HepG2 (cell line): ENCODE measurements around the gene ANP32B. TPM values are rescaled to one million over a fixed set of nuclear protein-coding genes. Genes with fewer than 3 reads are reported as not detected.

Source experiments
- ATAC-seq: fragments of 200-7000 bp; cut with Tn5 transposase; 3 replicates; pipeline ENCODE4 v1.9.1; 2020; ENCODE audit warnings: mild to moderate bottlenecking, moderate library complexity
- BruUV-seq: library from RNA; stranded (reverse); fragments of 400-500 nt; replicated peaks from 2 replicates; lab custom pipeline; 2021; lab: Mats Ljungman, UMichigan
- CTCF ChIA-PET: fragments of 300-600 bp; formaldehyde crosslinking; extraction: SDS; loops from one replicate; lab custom pipeline; 2021; ENCODE audit warnings: low total read pairs, inconsistent platforms, low intra/inter-chr PET ratio; lab: Yijun Ruan, JAX
- POLR2A ChIA-PET: fragments of 350-600 bp; sonication (Branson Sonifier 250); formaldehyde crosslinking; loops from one replicate; lab custom pipeline; 2020; ENCODE audit warnings: antibody characterized with exemption, inconsistent platforms; lab: Yijun Ruan, JAX
- DNase-seq: peaks from one replicate; pipeline ENCODE4 v3.0.0-alpha.2; 2015; ENCODE audit warnings: low spot score
- FAIRE-seq: peaks from 3 replicates; lab custom pipeline; 2011; peaks lifted over from hg19 to GRCh38; lab: Jason Lieb, UNC
- H2AFZ ChIP-seq: one replicate; pipeline ENCODE4 v1.6.1; 2011; ENCODE audit warnings: low read length, inconsistent platforms
- H3K27ac ChIP-seq: fragments of 300-600 bp; 3 replicates; pipeline ENCODE4 v1.8.0; 2011; ENCODE audit warnings: mixed run types, mild to moderate bottlenecking, mixed read lengths, low read length, inconsistent platforms; ENCODE audit not compliant: insufficient read depth; ENCODE audit errors: extremely low read length
- H3K27me3 ChIP-seq, 2 experiments: fragments of 200-600 bp in 1 of 2; 2 replicates in 1 of 2; 3 replicates in 1 of 2; pipeline versions ENCODE4 v1.6.0 to v1.8.0; 2011; ENCODE audit warnings: low read length in 2 of 2, mild to moderate bottlenecking in 2 of 2, moderate library complexity in 2 of 2, inconsistent platforms in 1 of 2; ENCODE audit not compliant: insufficient read depth in 2 of 2, control insufficient read depth in 1 of 2
- H3K36me3 ChIP-seq, 2 experiments: fragments of 200-600 bp in 1 of 2; replicated peaks in 1 of 2; 2 replicates in 1 of 2; 3 replicates in 1 of 2; pipeline versions ENCODE4 v1.5.1 to v1.8.0; 2011; ENCODE audit warnings: low read length in 2 of 2, inconsistent platforms in 1 of 2; ENCODE audit not compliant: insufficient read depth in 2 of 2, control insufficient read depth in 1 of 2
- H3K4me1 ChIP-seq: 2 replicates; pipeline ENCODE4 v1.5.1; 2012; ENCODE audit warnings: low read length, inconsistent platforms; ENCODE audit not compliant: insufficient read depth
- H3K4me2 ChIP-seq: 2 replicates; pipeline ENCODE4 v1.6.0; 2011; ENCODE audit warnings: low read depth, low read length, inconsistent platforms
- H3K4me3 ChIP-seq, 3 experiments: fragments of 200-600 bp in 1 of 3; sonication (generic), shearing (Covaris generic) in 1 of 3; replicated peaks in 1 of 3; 2 replicates each; pipeline ENCODE4 v1.5.1; 2011 to 2016; ENCODE audit warnings: low read length in 3 of 3, inconsistent platforms in 2 of 3, low read depth in 2 of 3, mild to moderate bottlenecking in 2 of 3, control low read depth in 1 of 3, mixed read lengths in 1 of 3; ENCODE audit not compliant: insufficient read depth in 1 of 3
- H3K79me2 ChIP-seq: one replicate; pipeline ENCODE4 v1.6.1; 2011; ENCODE audit warnings: low read length, inconsistent platforms; ENCODE audit not compliant: insufficient read depth
- H3K9ac ChIP-seq: 2 replicates; pipeline ENCODE4 v1.6.0; 2011; ENCODE audit warnings: mild to moderate bottlenecking, low read depth, low read length, inconsistent platforms; ENCODE audit not compliant: insufficient read depth
- H3K9me3 ChIP-seq: 2 replicates; pipeline ENCODE4 v1.5.1; 2012; ENCODE audit warnings: mild to moderate bottlenecking, low read length
- H4K20me1 ChIP-seq: 2 replicates; pipeline ENCODE4 v1.6.0; 2011; ENCODE audit warnings: inconsistent platforms, mild to moderate bottlenecking, low read length, moderate library complexity; ENCODE audit not compliant: insufficient read depth
- FOXK1 ChIP-seq: sonication (generic); formaldehyde crosslinking; IDR thresholded peaks from 2 replicates; pipeline ENCODE4 v1.4.0; 2020; ENCODE audit warnings: low read depth, missing genetic modification reagents, borderline replicate concordance
- HMG20A ChIP-seq: IDR thresholded peaks from 2 replicates; pipeline ENCODE4 v1.6.1; 2016; ENCODE audit warnings: borderline replicate concordance
- PAWR ChIP-seq: sonication (generic); formaldehyde crosslinking; IDR thresholded peaks from 2 replicates; pipeline ENCODE4 v1.4.0; 2020; ENCODE audit warnings: missing genetic modification reagents, mild to moderate bottlenecking, borderline replicate concordance
- RARA ChIP-seq: IDR thresholded peaks from 2 replicates; pipeline ENCODE4 v1.6.1; 2016; ENCODE audit warnings: missing genetic modification reagents, missing compliant biosample characterization
- RFXANK ChIP-seq: IDR thresholded peaks from 2 replicates; pipeline ENCODE4 v1.6.1; 2016
- RFXAP ChIP-seq: sonication (generic); formaldehyde crosslinking; IDR thresholded peaks from 2 replicates; pipeline ENCODE4 v1.4.0; 2020; ENCODE audit warnings: missing genetic modification reagents, borderline replicate concordance
- SIX1 ChIP-seq: sonication (generic); formaldehyde crosslinking; IDR thresholded peaks from 2 replicates; pipeline ENCODE4 v1.4.0; 2020; ENCODE audit warnings: missing genetic modification reagents, borderline replicate concordance
- SNRNP70 ChIP-seq: fragments of 200-400 bp; formaldehyde crosslinking; IDR thresholded peaks from 2 replicates; pipeline ENCODE4 v1.6.1; 2017; ENCODE audit warnings: mild to moderate bottlenecking, low read depth, low read length, moderate library complexity
- SP140L ChIP-seq: sonication (generic); formaldehyde crosslinking; IDR thresholded peaks from 2 replicates; pipeline ENCODE4 v1.4.0; 2020; ENCODE audit warnings: missing genetic modification reagents, borderline replicate concordance
- SSRP1 ChIP-seq: IDR thresholded peaks from 2 replicates; pipeline ENCODE4 v1.6.1; 2016; ENCODE audit warnings: control low read depth
- ZNF121 ChIP-seq: sonication (generic); formaldehyde crosslinking; IDR thresholded peaks from 2 replicates; pipeline ENCODE4 v1.5.0; 2020; ENCODE audit warnings: mild to moderate bottlenecking, missing genetic modification reagents
- ZNF274 ChIP-seq: sonication (generic); formaldehyde crosslinking; IDR thresholded peaks from 2 replicates; pipeline ENCODE4 v1.5.1; 2020; ENCODE audit warnings: mild to moderate bottlenecking, missing genetic modification reagents
- ZNF607 ChIP-seq: sonication (generic); formaldehyde crosslinking; IDR thresholded peaks from 2 replicates; pipeline ENCODE4 v1.5.1; 2020; ENCODE audit warnings: missing genetic modification reagents, mild to moderate bottlenecking, borderline replicate concordance
- WGBS: methylation state at CpG from one replicate; pipeline ENCODE4 v1.1.6; 2017; ENCODE audit warnings: low lambda C conversion rate; 5-methylcytosine and 5-hydroxymethylcytosine counted together
- in situ Hi-C: cut with HindIII; loops from 2 replicates; pipeline ENCODE4 v1.10.0; 2017; ENCODE audit warnings: low pct_unique_long_range_greater_than_20kb; ENCODE audit not compliant: extremely low pct_ligation_motif_present
- intact Hi-C: fragments of 100-400 bp; cut with micrococcal nuclease; formaldehyde crosslinking; loops from one replicate; pipeline ENCODE4 v1.10.0; 2022; ENCODE audit not compliant: unreplicated experiment
- polyA plus RNA-seq, 8 experiments: library from polyadenylated mRNA; depleted of rRNA in 3 of 8; stranded (reverse) in 7 of 8; unstranded in 1 of 8; fragments of >200 nt; fragmentation: Illumina TruSeq in 4 of 8; extraction: Trizol in 4 of 8; gene quantifications; 2 replicates each; pipeline versions ENCODE4 v1.2.1 to v1.2.3, GENCODE V29; 2011 to 2016; ENCODE audit warnings: low read depth in 4 of 8, missing spikeins in 1 of 8, mixed read lengths in 1 of 8; ENCODE audit not compliant: insufficient read depth in 1 of 8
- total RNA-seq, 5 experiments: library from RNA; depleted of rRNA; stranded (reverse); fragments of >200 nt; fragmentation: Illumina TruSeq; extraction: Trizol; gene quantifications; 2 replicates each; pipeline ENCODE4 v1.2.3, GENCODE V29; 2016; ENCODE audit warnings: low read depth in 1 of 5
- TF ChIP-seq, protein P1 (sequence below): sonication (generic); formaldehyde crosslinking; IDR thresholded peaks from 2 replicates; pipeline ENCODE4 v1.8.0; 2022; ENCODE audit warnings: missing genetic modification reagents, low read depth, mild to moderate bottlenecking, borderline replicate concordance
- TF ChIP-seq, protein P2 (sequence below): sonication (generic); formaldehyde crosslinking; IDR thresholded peaks from 2 replicates; pipeline ENCODE4 v1.8.0; 2022; ENCODE audit warnings: missing genetic modification reagents, mild to moderate bottlenecking, inconsistent platforms, borderline replicate concordance
- TF ChIP-seq, protein P3 (sequence below): fragments of 450-650 bp; IDR thresholded peaks from 2 replicates; pipeline ENCODE4 v1.6.1; 2017; ENCODE audit warnings: mild to moderate bottlenecking

ANP32B gene
- total and polyA plus RNA-seq, 2 of the 13 experiments (the other 11 are each of a cell fraction or from before 2014, with no cell fraction given), result 22.1 to 37.5 TPM

DNA sequence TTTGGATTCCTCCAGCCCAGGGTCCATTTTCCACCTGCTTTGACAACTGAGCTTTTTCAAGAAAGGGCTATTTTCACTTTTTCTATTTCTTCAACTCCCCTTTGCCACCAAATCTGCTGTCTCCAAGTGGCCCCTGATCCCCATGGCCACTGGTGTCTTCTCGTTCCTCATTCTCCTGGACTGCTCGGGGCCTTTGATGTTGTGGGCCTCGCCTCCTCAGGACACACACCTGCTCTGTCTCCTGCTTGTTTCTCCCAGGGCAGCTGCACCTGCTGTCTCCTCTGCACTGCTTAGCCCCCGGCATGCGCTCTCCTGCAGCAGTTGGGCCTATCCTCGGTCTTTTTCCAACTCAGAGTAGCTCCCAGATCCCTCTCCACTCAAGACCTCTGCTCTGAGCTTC is 57.1 kb downstream of the ANP32B start:
- Histone ChIP-seq H3K4me1 (peaks cover 26% of the 10 kb centered on the region), H3K36me3 (no peaks in the 10 kb centered on the region), H2AFZ (no peak overlapping the region), H3K4me3 (no peak overlapping the region), H3K27me3 (peaks cover 0 to 19% of the 10 kb centered on the region in 2 experiments; a peak in 3 of 5 replicates), H3K27ac (no peak overlapping the region), H3K9me3 (no peaks in the 10 kb centered on the region), H3K9ac (no peak overlapping the region), H3K4me2 (no peak overlapping the region; the same call in 1 of the 2 replicates), H3K79me2 (no peaks in the 10 kb centered on the region), H4K20me1 (no peaks in the 10 kb centered on the region)
- CTCF ChIA-PET, result no interaction called here
- no TSS peak for BruUV-seq
- ATAC-seq (peak; percentile 34; the same call in 2 of the 3 replicates), FAIRE-seq (no peak), DNase-seq (no peak)
- WGBS, result 46% methylated on average over 6 of the region's 6 CpGs
- intact Hi-C loops, result no loop called here
- TF ChIP-seq SIX1 (CRISPR knock-in tag) (no peak), RFXANK (no peak), ZNF274 (CRISPR knock-in tag) (no peak), RFXAP (no peak), SNRNP70 (no peak), ZNF121 (CRISPR knock-in tag) (no peak), PAWR (no peak), HMG20A (no peak), RARA (CRISPR knock-in tag) (no peak), SP140L (no peak), FOXK1 (CRISPR knock-in tag) (no peak), ZNF607 (CRISPR knock-in tag) (no peak), SSRP1 (CRISPR knock-in tag) (no peak)
- TF ChIP-seq, protein P1, sequence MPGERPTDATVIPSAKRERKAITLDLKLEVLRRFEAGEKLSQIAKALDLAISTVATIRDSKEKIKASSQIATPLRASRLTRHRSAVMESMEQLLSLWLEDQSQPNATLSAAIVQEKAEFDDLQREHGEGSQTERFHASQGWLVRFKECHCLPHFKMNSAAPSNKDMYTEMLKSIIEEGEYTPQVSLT (CRISPR knock-in tag), result no peak
- TF ChIP-seq, protein P2, sequence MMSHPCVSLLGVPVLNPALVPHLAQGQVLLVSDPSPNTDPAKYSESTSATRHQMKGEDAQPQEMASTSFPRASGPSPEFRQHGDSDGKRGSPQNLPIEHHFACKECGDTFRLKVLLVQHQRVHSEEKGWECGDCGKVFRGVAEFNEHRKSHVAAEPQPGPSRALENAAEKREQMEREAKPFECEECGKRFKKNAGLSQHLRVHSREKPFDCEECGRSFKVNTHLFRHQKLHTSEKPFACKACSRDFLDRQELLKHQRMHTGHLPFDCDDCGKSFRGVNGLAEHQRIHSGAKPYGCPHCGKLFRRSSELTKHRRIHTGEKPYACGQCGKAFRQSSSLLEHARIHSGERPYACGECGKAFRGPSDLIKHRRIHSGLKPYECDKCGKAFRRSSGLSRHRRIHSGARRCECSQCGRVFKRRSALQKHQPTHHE (CRISPR knock-in tag), result no peak
- TF ChIP-seq, protein P3, sequence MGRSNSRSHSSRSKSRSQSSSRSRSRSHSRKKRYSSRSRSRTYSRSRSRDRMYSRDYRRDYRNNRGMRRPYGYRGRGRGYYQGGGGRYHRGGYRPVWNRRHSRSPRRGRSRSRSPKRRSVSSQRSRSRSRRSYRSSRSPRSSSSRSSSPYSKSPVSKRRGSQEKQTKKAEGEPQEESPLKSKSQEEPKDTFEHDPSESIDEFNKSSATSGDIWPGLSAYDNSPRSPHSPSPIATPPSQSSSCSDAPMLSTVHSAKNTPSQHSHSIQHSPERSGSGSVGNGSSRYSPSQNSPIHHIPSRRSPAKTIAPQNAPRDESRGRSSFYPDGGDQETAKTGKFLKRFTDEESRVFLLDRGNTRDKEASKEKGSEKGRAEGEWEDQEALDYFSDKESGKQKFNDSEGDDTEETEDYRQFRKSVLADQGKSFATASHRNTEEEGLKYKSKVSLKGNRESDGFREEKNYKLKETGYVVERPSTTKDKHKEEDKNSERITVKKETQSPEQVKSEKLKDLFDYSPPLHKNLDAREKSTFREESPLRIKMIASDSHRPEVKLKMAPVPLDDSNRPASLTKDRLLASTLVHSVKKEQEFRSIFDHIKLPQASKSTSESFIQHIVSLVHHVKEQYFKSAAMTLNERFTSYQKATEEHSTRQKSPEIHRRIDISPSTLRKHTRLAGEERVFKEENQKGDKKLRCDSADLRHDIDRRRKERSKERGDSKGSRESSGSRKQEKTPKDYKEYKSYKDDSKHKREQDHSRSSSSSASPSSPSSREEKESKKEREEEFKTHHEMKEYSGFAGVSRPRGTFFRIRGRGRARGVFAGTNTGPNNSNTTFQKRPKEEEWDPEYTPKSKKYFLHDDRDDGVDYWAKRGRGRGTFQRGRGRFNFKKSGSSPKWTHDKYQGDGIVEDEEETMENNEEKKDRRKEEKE, result no peak
- in situ Hi-C loops, result no loop called here
- POLR2A ChIA-PET, result interaction anchor here (2.2 kb wide), 1 partner anchor 16 kb away, joined by 10 read pairs; the partner anchor contains the start of gene NANS
